Thyroid gland (tissue), 4 donors: Measurements from ENCODE around the gene BNIP5. TPM values are rescaled to one million over a fixed set of nuclear protein-coding genes. Genes with fewer than 3 reads are reported as not detected.

Experiments
- DNase-seq, 2 donors: peaks; one replicate each; pipeline ENCODE4 v3.0.0-alpha.2; 2019
- H3K27ac ChIP-seq, 3 donors: fragments of 200-600 bp; sonication (generic); 1 replicate in 2 of 3; 2 replicates in 1 of 3; pipeline ENCODE4 v1.5.1; 2016 to 2019; ENCODE audit warnings: mild to moderate bottlenecking in 1 of 3, moderate library complexity in 1 of 3
- H3K27me3 ChIP-seq: fragments of 200-600 bp; sonication (generic); one replicate; pipeline ENCODE4 v1.5.1; 2019
- H3K36me3 ChIP-seq, 2 donors: fragments of 200-600 bp; sonication (generic); one replicate each; pipeline ENCODE4 v1.5.1; 2016 to 2019
- H3K4me1 ChIP-seq, 2 donors: fragments of 200-600 bp; sonication (generic); one replicate each; pipeline ENCODE4 v1.5.1; 2017 to 2019
- H3K4me3 ChIP-seq, 3 donors: fragments of 200-600 bp; sonication (generic); replicated peaks in 1 of 3; 1 replicate in 2 of 3; 2 replicates in 1 of 3; pipeline ENCODE4 v1.5.1; 2016; ENCODE audit warnings: mild to moderate bottlenecking in 1 of 3
- H3K9me3 ChIP-seq: fragments of 200-600 bp; sonication (generic); one replicate; pipeline ENCODE4 v1.5.1; 2017
- POLR2A ChIP-seq, 2 donors: fragments of 450-650 bp; IDR thresholded peaks; one replicate each; pipeline ENCODE4 v1.6.1; 2017; ENCODE audit warnings: antibody characterized with exemption in 2 of 2, mild to moderate bottlenecking in 2 of 2, moderate library complexity in 1 of 2
- WGBS, 2 donors: methylation state at CpG; one replicate each; pipeline ENCODE4 v1.1.5; 2017; 5-methylcytosine and 5-hydroxymethylcytosine counted together
- intact Hi-C: fragments of 100-400 bp; cut with DNase I; formaldehyde crosslinking; loops from one replicate; pipeline ENCODE4 v1.15.1; 2023
- total RNA-seq, 4 donors: library from RNA; depleted of rRNA; stranded (reverse); fragments of >200 nt; gene quantifications; one replicate each; pipeline ENCODE4 v1.2.3, GENCODE V29; 2016
- TF ChIP-seq, protein P1 (sequence below), 6 experiments: fragments of 200-600 bp in 3 of 6; fragments of 450-650 bp in 3 of 6; sonication (generic) in 3 of 6; IDR thresholded peaks; one replicate each; pipeline ENCODE4 v1.5.1; 2016 to 2019; ENCODE audit warnings: antibody characterized with exemption in 6 of 6, mild to moderate bottlenecking in 2 of 6, inconsistent platforms in 1 of 6, moderate library complexity in 1 of 6

BNIP5 gene
- total RNA-seq, 4 donors from 2014 or later = not detected

DNA sequence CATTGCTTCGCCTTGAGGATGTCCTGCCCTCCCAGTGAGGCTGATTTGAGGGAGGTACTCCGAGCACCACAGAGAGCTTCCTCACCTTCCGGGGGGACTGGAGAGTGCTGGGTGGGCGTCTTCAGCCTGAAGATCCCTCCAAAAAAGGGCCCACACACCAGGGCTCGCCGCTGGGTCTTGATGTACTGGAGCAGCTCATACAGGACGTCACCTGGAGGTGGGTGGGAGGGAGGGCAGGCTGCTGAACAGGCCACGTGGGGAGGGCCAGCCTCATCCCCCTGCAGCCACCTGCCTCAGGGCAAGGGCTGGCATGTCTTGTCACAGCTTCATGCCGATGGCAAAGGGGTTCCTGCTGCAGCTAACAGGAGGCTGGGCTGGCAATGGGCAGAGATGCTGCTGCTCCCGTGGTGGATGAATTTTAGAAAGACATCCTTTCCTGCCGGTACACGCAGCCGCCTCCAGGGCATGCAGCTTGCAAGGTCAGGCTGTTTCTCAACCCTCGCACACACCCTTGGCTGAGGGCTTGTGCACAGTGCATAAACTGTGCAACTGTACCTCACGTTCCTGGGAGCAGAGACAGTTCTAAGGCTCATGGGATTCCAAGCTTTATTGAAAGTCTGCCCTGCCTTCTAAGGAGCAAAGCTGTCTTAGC lies 36.8 kb upstream of the BNIP5 start:
- 67 to 75% methylated on average over 9 to 15 of the region's 15 CpGs for WGBS, 2 donors
- no peak for TF ChIP-seq POLR2A (IDR thresholded peaks at IDR 0.05)
- TF ChIP-seq, protein P1, sequence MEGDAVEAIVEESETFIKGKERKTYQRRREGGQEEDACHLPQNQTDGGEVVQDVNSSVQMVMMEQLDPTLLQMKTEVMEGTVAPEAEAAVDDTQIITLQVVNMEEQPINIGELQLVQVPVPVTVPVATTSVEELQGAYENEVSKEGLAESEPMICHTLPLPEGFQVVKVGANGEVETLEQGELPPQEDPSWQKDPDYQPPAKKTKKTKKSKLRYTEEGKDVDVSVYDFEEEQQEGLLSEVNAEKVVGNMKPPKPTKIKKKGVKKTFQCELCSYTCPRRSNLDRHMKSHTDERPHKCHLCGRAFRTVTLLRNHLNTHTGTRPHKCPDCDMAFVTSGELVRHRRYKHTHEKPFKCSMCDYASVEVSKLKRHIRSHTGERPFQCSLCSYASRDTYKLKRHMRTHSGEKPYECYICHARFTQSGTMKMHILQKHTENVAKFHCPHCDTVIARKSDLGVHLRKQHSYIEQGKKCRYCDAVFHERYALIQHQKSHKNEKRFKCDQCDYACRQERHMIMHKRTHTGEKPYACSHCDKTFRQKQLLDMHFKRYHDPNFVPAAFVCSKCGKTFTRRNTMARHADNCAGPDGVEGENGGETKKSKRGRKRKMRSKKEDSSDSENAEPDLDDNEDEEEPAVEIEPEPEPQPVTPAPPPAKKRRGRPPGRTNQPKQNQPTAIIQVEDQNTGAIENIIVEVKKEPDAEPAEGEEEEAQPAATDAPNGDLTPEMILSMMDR (IDR thresholded peaks at IDR 0.05) = no peak
- H3K9me3 ChIP-seq = no peaks in the 10 kb centered on the region
- intact Hi-C loops = no loop called here
- H3K27ac ChIP-seq = no peak overlapping the region
- no peak overlapping the region for H3K4me3 ChIP-seq
- no peaks in the 10 kb centered on the region for H3K27me3 ChIP-seq
- DNase-seq = no peak
- peaks cover 0 to 4% of the 10 kb centered on the region in 2 donors for H3K4me1 ChIP-seq
- no peaks in the 10 kb centered on the region for H3K36me3 ChIP-seq

DNA sequence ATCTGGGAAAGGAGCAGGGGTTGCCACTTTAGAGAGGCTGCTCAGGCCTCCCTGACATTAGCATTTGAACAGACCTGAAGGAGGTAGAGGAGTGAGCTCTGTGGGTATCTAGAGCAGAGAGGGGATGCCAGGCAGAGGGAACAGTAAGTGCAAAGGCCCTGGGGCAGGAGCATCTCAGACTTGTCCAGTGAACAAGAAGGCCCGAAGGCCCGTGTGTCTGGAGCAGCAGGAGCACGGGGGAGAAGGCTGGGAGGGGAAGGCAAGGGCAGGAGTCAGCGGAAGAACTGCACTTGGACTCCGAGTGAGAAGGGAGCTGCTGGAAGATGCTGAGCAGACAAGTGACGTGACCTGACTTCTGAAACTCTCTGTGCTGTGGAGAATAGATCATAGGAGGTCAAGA lies 35.4 kb upstream of the BNIP5 start:
- DNase-seq = no peak
- H3K9me3 ChIP-seq = no peaks in the 10 kb centered on the region
- H3K27me3 ChIP-seq = no peaks in the 10 kb centered on the region
- no peaks in the 10 kb centered on the region for H3K36me3 ChIP-seq
- no peak overlapping the region for H3K27ac ChIP-seq
- H3K4me3 ChIP-seq = no peak overlapping the region
- WGBS, 2 donors = 92% methylated on average over 6 of the region's 6 CpGs
- peaks cover 0 to 4% of the 10 kb centered on the region in 2 donors for H3K4me1 ChIP-seq
- intact Hi-C loops = no loop called here
- TF ChIP-seq, protein P1 (IDR thresholded peaks at IDR 0.05) = no peak
- no peak for TF ChIP-seq POLR2A (IDR thresholded peaks at IDR 0.05)

DNA sequence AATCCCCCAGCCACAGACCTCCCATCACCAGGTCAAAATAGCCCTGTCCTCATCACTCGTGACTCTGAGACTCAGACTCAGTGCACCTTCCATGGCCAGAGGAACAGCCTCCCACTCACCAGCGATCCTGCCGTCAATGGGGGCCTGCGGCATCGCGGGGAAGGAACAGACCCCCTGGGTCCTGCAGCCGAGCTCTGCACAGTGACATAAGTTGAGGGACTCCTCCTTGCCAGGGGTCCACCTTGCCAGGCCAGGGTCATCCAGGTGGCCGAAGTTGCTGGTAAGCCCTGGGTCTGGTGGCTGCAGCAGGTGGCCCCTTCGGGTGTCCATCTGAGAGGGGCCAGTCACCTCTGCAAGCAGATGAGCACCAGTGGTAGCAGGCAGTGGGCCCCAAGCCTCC lies 34.5 kb upstream of the BNIP5 start:
- Histone ChIP-seq H3K27ac (no peak overlapping the region), H3K4me1 (no peaks in the 10 kb centered on the region), H3K4me3 (no peak overlapping the region), H3K9me3 (no peaks in the 10 kb centered on the region), H3K36me3 (no peaks in the 10 kb centered on the region), H3K27me3 (no peaks in the 10 kb centered on the region)
- WGBS, 2 donors = 92% methylated on average over 5 of the region's 9 CpGs; no CpG with 5 or more reads in 1 of the 2 donors
- TF ChIP-seq POLR2A (IDR thresholded peaks at IDR 0.05) = no peak
- TF ChIP-seq, protein P1 (IDR thresholded peaks at IDR 0.05) = no peak
- intact Hi-C loops = no loop called here
- DNase-seq = no peak

DNA sequence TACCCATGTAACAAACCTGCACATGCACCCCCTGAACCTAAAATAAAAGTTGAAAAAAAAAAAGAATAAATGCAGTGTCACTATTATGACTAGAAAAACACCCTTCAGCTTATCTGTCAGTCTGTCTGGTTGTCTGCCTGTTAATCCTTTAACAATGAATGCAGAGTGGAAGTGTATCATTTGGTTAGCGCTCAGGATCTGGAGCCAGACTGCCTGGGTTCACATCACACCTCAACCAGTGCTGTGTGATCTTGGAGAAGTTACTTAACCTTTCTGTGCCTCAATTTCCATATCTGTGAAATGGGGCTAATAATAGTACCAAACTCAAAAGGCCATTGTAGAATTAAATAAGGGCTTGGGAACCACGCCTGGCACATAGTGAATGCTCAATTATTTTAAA lies 34.0 kb upstream of the BNIP5 start:
- intact Hi-C loops = no loop called here
- DNase-seq = no peak
- 90 to 95% methylated on average over 2 of the region's 2 CpGs for WGBS, 2 donors

More for the DNA sequence above, 34.0 kb upstream of the BNIP5 start:
- H3K27me3 ChIP-seq = no peaks in the 10 kb centered on the region
- no peak overlapping the region for H3K27ac ChIP-seq
- H3K4me1 ChIP-seq = no peaks in the 10 kb centered on the region
- H3K4me3 ChIP-seq = no peak overlapping the region
- no peaks in the 10 kb centered on the region for H3K36me3 ChIP-seq
- no peaks in the 10 kb centered on the region for H3K9me3 ChIP-seq
- TF ChIP-seq, protein P1 (IDR thresholded peaks at IDR 0.05) = no peak
- TF ChIP-seq POLR2A (IDR thresholded peaks at IDR 0.05) = no peak
